Naive thymus-derived CD4-positive, alpha-beta T cell (primary cell): ENCODE measurements around the gene ABCG1. TPM values are rescaled to one million over a fixed set of nuclear protein-coding genes. Genes with fewer than 3 reads are reported as not detected.

Experiments used
- ATAC-seq: fragments of 150-1000 bp; cut with Tn5 transposase; 2 replicates; pipeline ENCODE4 v1.10.0; 2021; ENCODE audit warnings: mild to moderate bottlenecking, moderate library complexity
- CTCF ChIA-PET: fragments of 350-600 bp; sonication (Branson Sonifier 250); formaldehyde crosslinking; loops from one replicate; lab custom pipeline; 2021; ENCODE audit warnings: antibody characterized with exemption; lab: Charles Lee
- POLR2A ChIA-PET: fragments of 350-600 bp; sonication (Branson Sonifier 250); formaldehyde crosslinking; loops from one replicate; lab custom pipeline; 2021; ENCODE audit warnings: antibody characterized with exemption, inconsistent platforms; lab: Charles Lee
- DNase-seq, 9 donors: peaks; one replicate each; pipeline versions ENCODE4 v3.0.0 to v3.0.0-alpha.2; 2020 to 2022; ENCODE audit warnings: mixed read lengths in 1 of 9
- H3K27ac ChIP-seq: one replicate; pipeline ENCODE4 v1.7.0; 2013; ENCODE audit warnings: mild to moderate bottlenecking, low read depth, low read length, moderate library complexity
- H3K27me3 ChIP-seq, 2 donors: one replicate each; pipeline ENCODE4 v1.7.0; 2013; ENCODE audit warnings: low read length in 2 of 2, mild to moderate bottlenecking in 2 of 2, moderate library complexity in 2 of 2; ENCODE audit not compliant: control insufficient read depth in 2 of 2, insufficient read depth in 2 of 2
- H3K36me3 ChIP-seq, 3 experiments: 1 replicate in 2 of 3; 2 replicates in 1 of 3; pipeline ENCODE4 v1.7.0; 2013; ENCODE audit warnings: low read length in 3 of 3, mild to moderate bottlenecking in 3 of 3, moderate library complexity in 1 of 3; ENCODE audit not compliant: insufficient read depth in 3 of 3, control insufficient read depth in 2 of 3
- H3K4me1 ChIP-seq, 2 donors: one replicate each; pipeline ENCODE4 v1.7.0; 2013; ENCODE audit warnings: low read length in 2 of 2, mild to moderate bottlenecking in 2 of 2, moderate library complexity in 1 of 2; ENCODE audit not compliant: control insufficient read depth in 2 of 2, insufficient read depth in 2 of 2
- H3K4me3 ChIP-seq: 2 replicates; pipeline ENCODE4 v1.7.0; 2013; ENCODE audit warnings: mild to moderate bottlenecking, low read length
- H3K9me3 ChIP-seq, 3 experiments: 1 replicate in 2 of 3; 2 replicates in 1 of 3; pipeline ENCODE4 v1.7.0; 2013; ENCODE audit warnings: low read length in 3 of 3; ENCODE audit not compliant: control insufficient read depth in 2 of 3
- H3K27ac Mint-ChIP-seq, 9 donors: one replicate each; pipeline ENCODE4 v1.8.0; 2020 to 2022; ENCODE audit warnings: mixed read lengths in 9 of 9, mild to moderate bottlenecking in 8 of 9, moderate library complexity in 5 of 9, inconsistent platforms in 2 of 9
- H3K27me3 Mint-ChIP-seq, 5 donors: one replicate each; pipeline ENCODE4 v1.8.0; 2021 to 2022; ENCODE audit warnings: mixed read lengths in 5 of 5, mild to moderate bottlenecking in 1 of 5
- H3K36me3 Mint-ChIP-seq, 5 donors: one replicate each; pipeline ENCODE4 v1.8.0; 2020 to 2022; ENCODE audit warnings: mixed read lengths in 5 of 5, mild to moderate bottlenecking in 3 of 5, inconsistent platforms in 1 of 5
- H3K4me1 Mint-ChIP-seq, 7 donors: one replicate each; pipeline ENCODE4 v1.8.0; 2020 to 2022; ENCODE audit warnings: mixed read lengths in 7 of 7, mild to moderate bottlenecking in 3 of 7, inconsistent platforms in 1 of 7
- H3K4me3 Mint-ChIP-seq, 10 donors: one replicate each; pipeline ENCODE4 v1.8.0; 2020 to 2022; ENCODE audit warnings: mild to moderate bottlenecking in 10 of 10, mixed read lengths in 10 of 10, moderate library complexity in 6 of 10, inconsistent platforms in 2 of 10
- H3K9me3 Mint-ChIP-seq, 11 donors: one replicate each; pipeline ENCODE4 v1.8.0; 2020 to 2022; ENCODE audit warnings: mixed read lengths in 11 of 11, mild to moderate bottlenecking in 4 of 11, inconsistent platforms in 1 of 11, moderate library complexity in 1 of 11
- intact Hi-C, 2 donors: fragments of 100-400 bp; cut with micrococcal nuclease; formaldehyde crosslinking; loops; one replicate each; pipeline ENCODE4 v1.15.1; 2023
- polyA plus RNA-seq, 2 donors: library from polyadenylated mRNA; unstranded; fragments of 300-500 nt; fragmentation: Illumina TruSeq; gene quantifications; one replicate each; pipeline ENCODE4 v1.2.3, GENCODE V29; 2021
- total RNA-seq, 6 experiments: library from RNA in 5 of 6; stranded (reverse) in 5 of 6; gene quantifications; 1 replicate in 5 of 6; 2 replicates in 1 of 6; pipeline ENCODE4 v1.2.3 and lab custom pipeline; 2021 to 2026

Gene ABCG1
- total and polyA plus RNA-seq, 7 experiments from 2014 or later, result 0.67 to 49.7 (median 17.0) TPM

GRCh38 chr21:42287193-42288083, 68.5 kb downstream of the ABCG1 start:
- Mint-ChIP-seq H3K4me3 (no peak overlapping the region), H3K4me1 (peaks cover 0 to 5% (median 0%) of the 10 kb centered on the region in 7 donors), H3K27me3 (no peaks in the 10 kb centered on the region), H3K36me3 (peaks cover 24 to 55% (median 32%) of the 10 kb centered on the region in 5 donors), H3K9me3 (peaks cover 0 to 1% (median 0%) of the 10 kb centered on the region in 11 donors), H3K27ac (peak overlapping the region in 2 of 9 donors; percentile 59 to 80)
- no peaks in the 10 kb centered on the region for H3K9me3 ChIP-seq
- POLR2A ChIA-PET, result no interaction called here
- no peaks in the 10 kb centered on the region for H3K27me3 ChIP-seq
- no peaks in the 10 kb centered on the region for H3K4me1 ChIP-seq
- peaks cover 0 to 94% (median 11%) of the 10 kb centered on the region in 3 experiments for H3K36me3 ChIP-seq
- no peak overlapping the region for H3K27ac ChIP-seq
- no peak overlapping the region for H3K4me3 ChIP-seq
- no peak for DNase-seq
- intact Hi-C loops, result no loop called here
- ATAC-seq, result no peak
- CTCF ChIA-PET, result no interaction called here

DNA sequence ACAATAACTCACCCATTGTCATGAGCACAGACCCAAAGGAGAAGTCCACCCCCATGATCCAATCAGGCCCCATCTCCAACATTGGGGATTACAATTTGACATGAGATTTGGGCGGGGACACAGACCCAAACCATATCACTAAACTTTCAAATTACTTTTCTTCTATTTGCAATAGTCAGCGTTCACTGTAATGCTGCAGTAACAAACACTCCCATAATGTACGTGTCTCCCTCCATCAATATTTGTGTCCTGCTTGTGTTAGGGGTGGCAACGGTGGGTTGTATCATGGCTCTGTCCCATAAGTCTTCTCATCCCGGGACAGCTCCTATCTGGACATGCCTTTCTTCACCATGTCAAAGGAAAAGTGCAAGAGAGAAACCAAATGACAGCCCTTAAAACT, 70.0 kb downstream of the ABCG1 start:
- Histone ChIP-seq H3K4me1 (no peaks in the 10 kb centered on the region), H3K4me3 (no peak overlapping the region), H3K27me3 (no peaks in the 10 kb centered on the region), H3K27ac (no peak overlapping the region), H3K36me3 (peaks cover 0 to 97% (median 11%) of the 10 kb centered on the region in 3 experiments), H3K9me3 (no peaks in the 10 kb centered on the region)
- Mint-ChIP-seq H3K27me3 (no peaks in the 10 kb centered on the region), H3K4me3 (no peak overlapping the region), H3K27ac (peak overlapping the region in 2 of 9 donors; percentile 34 to 71), H3K9me3 (no peaks in the 10 kb centered on the region), H3K4me1 (peaks cover 0 to 5% (median 0%) of the 10 kb centered on the region in 7 donors), H3K36me3 (peaks cover 24 to 47% (median 26%) of the 10 kb centered on the region in 5 donors)
- POLR2A ChIA-PET, result no interaction called here
- no peak for ATAC-seq
- intact Hi-C loops, result no loop called here
- CTCF ChIA-PET, result no interaction called here
- no peak for DNase-seq

GRCh38 chr21:42289926-42290325, 71.0 kb downstream of the ABCG1 start:
- CTCF ChIA-PET, result no interaction called here
- intact Hi-C loops, result no loop called here

GRCh38 chr21:42290505-42290904, 71.6 kb downstream of the ABCG1 start:
- Histone ChIP-seq H3K9me3 (no peaks in the 10 kb centered on the region), H3K36me3 (peaks cover 0 to 95% (median 5%) of the 10 kb centered on the region in 3 experiments), H3K27me3 (no peaks in the 10 kb centered on the region), H3K4me3 (no peak overlapping the region), H3K27ac (no peak overlapping the region), H3K4me1 (no peaks in the 10 kb centered on the region)
- Mint-ChIP-seq H3K27me3 (no peaks in the 10 kb centered on the region), H3K4me1 (peaks cover 0 to 5% (median 0%) of the 10 kb centered on the region in 7 donors), H3K9me3 (no peaks in the 10 kb centered on the region), H3K36me3 (peaks cover 25 to 52% (median 33%) of the 10 kb centered on the region in 5 donors), H3K27ac (peak overlapping the region in 2 of 9 donors; percentile 46 to 65), H3K4me3 (no peak overlapping the region)
- intact Hi-C loops, result no loop called here
- no peak for DNase-seq
- no peak for ATAC-seq
- ChIA-PET CTCF (no interaction called here), POLR2A (no interaction called here)

More at GRCh38 chr21:42289926-42290325, 71.0 kb downstream of the ABCG1 start:
- no peaks in the 10 kb centered on the region for H3K9me3 ChIP-seq
- H3K9me3 Mint-ChIP-seq, result no peaks in the 10 kb centered on the region
- H3K36me3 Mint-ChIP-seq, result peaks cover 25 to 51% (median 30%) of the 10 kb centered on the region in 5 donors
- no peak overlapping the region for H3K4me3 ChIP-seq
- no peak overlapping the region for H3K27ac ChIP-seq
- no peaks in the 10 kb centered on the region for H3K27me3 ChIP-seq
- no peaks in the 10 kb centered on the region for H3K27me3 Mint-ChIP-seq
- peaks cover 0 to 97% (median 5%) of the 10 kb centered on the region in 3 experiments for H3K36me3 ChIP-seq
- no peak for DNase-seq
- H3K4me3 Mint-ChIP-seq, result no peak overlapping the region
- peaks cover 0 to 5% (median 0%) of the 10 kb centered on the region in 7 donors for H3K4me1 Mint-ChIP-seq
- no peaks in the 10 kb centered on the region for H3K4me1 ChIP-seq
- POLR2A ChIA-PET, result no interaction called here
- H3K27ac Mint-ChIP-seq, result peak overlapping the region in 2 of 9 donors; percentile 65 to 78
- ATAC-seq, result peak; percentile 55

DNA sequence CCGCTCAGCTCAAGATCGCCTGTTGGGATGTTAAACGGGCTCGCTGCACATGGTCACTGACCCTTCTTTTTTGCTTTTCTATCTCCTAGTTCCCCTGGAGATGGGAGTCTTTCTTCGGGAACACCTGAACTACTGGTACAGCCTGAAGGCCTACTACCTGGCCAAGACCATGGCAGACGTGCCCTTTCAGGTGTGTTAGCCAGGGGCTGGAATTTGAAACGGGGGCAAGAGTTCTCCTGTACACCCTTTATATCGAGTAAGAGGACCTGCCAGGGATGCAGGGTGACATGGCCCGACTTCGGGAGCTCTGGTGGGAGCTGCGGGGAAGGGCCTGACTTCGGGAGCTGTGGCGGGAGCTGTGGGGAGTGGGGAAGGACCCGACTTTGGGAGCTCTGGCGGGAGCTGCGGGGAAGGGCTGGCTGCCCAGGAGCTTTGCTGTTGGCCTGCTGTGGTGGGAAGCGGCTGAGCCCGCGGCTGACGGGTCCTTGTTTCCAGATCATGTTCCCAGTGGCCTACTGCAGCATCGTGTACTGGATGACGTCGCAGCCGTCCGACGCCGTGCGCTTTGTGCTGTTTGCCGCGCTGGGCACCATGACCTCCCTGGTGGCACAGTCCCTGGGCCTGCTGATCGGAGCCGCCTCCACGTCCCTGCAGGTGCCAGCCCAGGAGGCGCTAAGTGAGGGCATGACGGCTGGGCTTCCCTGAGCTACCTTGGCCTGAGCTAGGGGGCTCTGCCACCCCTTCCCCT, 72.2 kb downstream of the ABCG1 start:
- H3K27ac Mint-ChIP-seq, result peak overlapping the region in 2 of 9 donors; percentile 13 to 65
- no peaks in the 10 kb centered on the region for H3K4me1 ChIP-seq
- peaks cover 24 to 52% (median 33%) of the 10 kb centered on the region in 5 donors for H3K36me3 Mint-ChIP-seq
- no peak overlapping the region for H3K27ac ChIP-seq
- CTCF ChIA-PET, result no interaction called here
- intact Hi-C loops, result no loop called here
- no peaks in the 10 kb centered on the region for H3K9me3 Mint-ChIP-seq
- H3K4me3 ChIP-seq, result no peak overlapping the region
- DNase-seq (no peak), ATAC-seq (no peak)
- H3K4me1 Mint-ChIP-seq, result peaks cover 0 to 5% (median 0%) of the 10 kb centered on the region in 7 donors
- no peaks in the 10 kb centered on the region for H3K27me3 Mint-ChIP-seq
- H3K4me3 Mint-ChIP-seq, result no peak overlapping the region
- H3K9me3 ChIP-seq, result no peaks in the 10 kb centered on the region
- H3K36me3 ChIP-seq, result peaks cover 0 to 95% (median 5%) of the 10 kb centered on the region in 3 experiments
- POLR2A ChIA-PET, result no interaction called here
- H3K27me3 ChIP-seq, result no peaks in the 10 kb centered on the region

DNA sequence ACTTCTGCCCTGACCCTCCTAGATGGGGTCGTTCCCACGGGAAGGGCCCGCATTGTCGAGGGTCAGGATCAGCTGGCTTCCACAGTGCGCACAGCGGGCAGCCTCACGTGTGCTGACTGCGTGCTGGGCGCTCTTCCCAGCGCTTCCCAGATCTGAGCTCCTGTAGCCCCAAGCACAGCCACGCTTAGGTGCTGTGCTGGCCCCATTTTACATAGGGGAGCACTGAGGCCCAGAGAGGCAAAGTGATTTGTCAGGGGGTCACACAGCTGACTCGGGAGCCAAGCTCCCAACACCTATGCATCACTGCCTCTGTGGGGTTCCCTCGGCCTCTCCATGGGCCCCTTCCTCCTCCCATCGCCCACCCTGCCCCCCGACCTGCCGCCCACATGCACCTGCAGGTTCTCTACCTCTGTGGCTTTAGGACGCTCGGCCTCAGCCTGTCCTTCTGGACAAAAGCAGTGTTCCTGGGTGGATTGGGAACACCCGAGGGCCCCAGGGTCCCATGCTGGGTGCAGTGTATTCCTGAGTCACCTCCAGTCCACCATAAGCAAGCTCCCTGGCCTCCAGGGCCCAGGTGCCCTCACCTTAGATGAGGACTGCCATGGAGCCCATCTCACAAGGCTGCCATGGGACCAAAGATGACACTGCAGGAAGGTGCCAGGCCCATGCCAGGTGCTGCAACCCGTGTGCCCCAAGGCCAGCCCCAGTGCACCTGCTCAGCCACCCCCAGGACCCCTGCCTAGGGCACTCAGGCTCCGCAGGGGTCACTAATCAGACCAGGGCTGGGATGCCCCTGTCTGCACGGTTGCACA, 73.0 kb downstream of the ABCG1 start:
- Histone ChIP-seq H3K27ac (no peak overlapping the region), H3K4me1 (no peaks in the 10 kb centered on the region), H3K4me3 (no peak overlapping the region), H3K36me3 (peaks cover 0 to 93% (median 5%) of the 10 kb centered on the region in 3 experiments), H3K27me3 (no peaks in the 10 kb centered on the region), H3K9me3 (no peaks in the 10 kb centered on the region)
- Mint-ChIP-seq H3K4me1 (peaks cover 0 to 2% (median 0%) of the 10 kb centered on the region in 7 donors), H3K4me3 (no peak overlapping the region), H3K27ac (no peak overlapping the region), H3K9me3 (no peaks in the 10 kb centered on the region), H3K27me3 (no peaks in the 10 kb centered on the region), H3K36me3 (peaks cover 16 to 50% (median 29%) of the 10 kb centered on the region in 5 donors)
- no peak for DNase-seq
- ATAC-seq, result no peak
- ChIA-PET POLR2A (no interaction called here), CTCF (no interaction called here)
- intact Hi-C loops, result no loop called here
